GM18868 (cell line): ENCODE results near the gene IGDCC3.

Experiments
- ATAC-seq: cut with Tn5 transposase; IDR thresholded peaks from one replicate; pipeline ENCODE4 v1.9.1; 2021; ENCODE audit warnings: mild to moderate bottlenecking, moderate library complexity; ENCODE audit not compliant: unreplicated experiment

The IGDCC3 gene

DNA sequence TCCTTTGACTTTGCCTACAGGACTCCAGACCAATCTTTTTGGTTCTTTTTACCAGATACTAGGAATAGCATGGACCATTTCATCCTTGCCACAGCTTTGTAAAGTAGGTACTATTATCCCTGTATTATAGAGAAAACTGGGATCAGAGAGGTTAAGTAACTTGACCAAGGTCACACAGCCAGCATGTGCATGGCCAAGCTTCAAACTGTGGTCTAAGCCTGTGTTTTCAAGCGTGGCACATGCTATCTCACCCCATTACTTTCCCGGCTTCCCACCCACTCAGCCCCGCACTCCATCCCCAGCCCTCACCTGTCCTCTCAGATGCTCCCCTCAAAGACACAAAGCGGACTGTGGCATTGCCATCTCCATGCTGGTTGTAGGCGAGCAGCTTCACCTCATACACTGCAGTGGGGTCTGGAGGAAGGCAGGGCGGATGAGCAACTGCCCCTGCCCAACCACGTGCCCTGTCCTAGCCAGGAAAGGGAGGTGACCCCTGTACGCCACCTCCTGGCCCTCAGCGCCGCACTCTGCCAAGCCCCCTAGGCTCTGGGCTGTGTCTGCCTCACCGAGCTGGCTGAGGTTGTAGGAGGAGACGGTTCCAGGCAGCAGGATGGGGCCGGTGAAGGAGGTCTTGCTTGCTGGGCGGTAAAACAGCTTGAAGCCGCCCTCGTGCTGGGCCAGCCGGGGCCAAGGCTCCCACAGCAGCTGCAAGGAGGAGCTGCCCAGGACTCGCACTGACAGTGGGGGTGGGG, 47.6 kb downstream of the IGDCC3 start:
- ATAC-seq: no peak

DNA sequence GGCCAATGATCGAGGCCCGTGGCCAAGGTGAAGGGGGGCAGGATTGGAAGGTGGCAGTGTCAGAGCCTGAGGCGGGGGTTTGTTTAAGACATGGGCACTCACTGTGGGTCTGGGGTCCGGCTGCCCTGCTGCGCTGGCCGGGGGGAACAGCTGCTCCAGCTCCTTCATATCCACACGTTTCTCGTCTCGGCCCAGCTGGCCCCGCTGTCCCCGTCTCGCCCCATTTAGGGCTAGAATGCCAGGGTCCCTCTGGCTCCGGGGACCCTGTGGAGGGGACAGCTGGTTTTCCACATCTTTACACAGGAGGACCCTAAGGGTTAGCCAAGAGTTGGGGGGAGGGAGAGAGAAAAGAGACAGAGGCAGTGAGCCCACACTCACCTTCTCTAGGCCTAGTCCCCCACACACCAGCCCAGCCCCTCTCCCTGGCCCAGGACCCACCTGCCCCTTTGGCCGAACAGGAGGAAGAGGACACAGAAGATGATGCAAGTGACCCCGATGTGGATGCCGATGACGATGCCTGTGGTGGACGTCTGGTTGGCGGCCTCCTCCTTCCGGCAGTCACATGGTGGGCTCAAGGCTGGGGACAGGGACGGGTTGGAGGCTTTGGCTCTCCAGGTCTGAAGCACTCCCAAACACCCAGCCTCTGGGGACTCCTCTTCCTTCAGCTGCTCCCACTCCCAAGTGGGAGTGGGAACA, 48.4 kb downstream of the IGDCC3 start:
- ATAC-seq: no peak

DNA sequence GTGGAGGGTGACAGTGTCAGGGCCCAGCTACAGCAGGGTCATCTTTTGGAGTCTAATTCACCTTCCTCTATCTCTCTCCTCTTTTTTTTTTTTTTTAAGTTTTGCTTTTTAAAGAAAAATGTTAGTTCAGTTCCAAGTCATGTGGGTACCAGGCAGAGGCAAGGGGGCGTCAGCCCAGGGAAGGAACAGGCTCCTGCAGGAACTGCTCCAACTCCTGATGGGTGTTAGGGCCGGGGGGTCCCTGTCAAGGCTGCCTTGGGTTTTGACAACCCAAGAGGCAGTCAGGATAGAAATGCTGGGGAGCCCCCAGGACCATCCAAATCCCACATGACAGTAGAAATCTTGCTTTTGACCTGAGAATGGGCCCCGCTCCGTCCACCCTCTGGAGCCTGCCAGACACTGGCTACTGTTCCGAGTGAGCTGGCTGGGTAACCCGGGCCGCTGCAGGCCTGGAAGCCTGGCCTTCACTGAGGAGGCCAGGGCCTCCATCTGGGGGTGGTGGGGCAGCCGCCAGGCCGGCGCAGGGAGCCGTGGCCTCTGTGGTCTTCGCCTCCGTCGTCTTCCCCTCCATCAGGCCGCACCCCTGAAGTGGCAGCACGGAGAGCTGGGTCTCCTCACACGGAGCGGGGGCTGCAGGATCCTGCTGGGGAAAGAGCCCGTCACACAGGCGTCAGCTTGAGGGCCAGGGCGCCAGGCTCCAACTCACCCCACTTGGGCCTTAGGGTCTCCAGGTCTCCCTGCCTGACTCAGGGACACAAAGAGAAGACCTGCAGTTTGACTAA, 49.1 kb downstream of the IGDCC3 start:
- no peak for ATAC-seq

DNA sequence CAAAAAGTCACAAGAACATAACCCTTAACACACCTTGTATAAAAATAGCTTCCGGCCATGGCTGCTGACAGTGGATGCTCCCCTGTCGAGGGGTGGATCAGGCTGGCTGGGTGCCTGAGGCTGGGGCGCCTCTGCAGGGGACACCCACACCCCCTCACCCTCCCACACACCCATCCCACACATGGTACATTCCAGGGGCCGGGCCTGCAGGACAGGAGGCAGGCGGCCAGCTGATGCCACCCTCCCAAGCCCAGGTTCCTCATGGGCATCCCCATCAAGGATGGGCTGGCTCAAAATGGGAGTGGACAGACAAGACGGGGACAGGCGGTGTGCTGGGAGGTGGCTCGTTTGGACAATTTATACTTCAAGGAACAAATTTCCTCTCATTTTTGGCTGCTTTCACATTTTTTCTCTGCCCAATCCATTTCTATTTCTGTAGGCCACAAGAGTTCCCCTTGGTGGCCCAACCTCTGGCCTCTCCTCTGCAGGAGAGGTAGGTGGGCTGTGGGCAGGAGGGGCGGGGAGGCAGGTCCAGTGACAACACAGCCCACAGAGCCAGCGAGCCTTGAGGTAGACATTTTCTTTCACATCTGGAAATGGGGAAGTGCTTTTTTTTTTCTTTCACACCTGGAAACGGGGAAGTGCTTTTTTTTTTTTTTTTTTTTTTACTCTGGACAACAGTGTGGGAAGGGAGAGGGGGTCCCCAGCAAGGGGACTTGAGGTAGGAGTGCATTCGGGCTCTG, 50.0 kb downstream of the IGDCC3 start:
- ATAC-seq: no peak

DNA sequence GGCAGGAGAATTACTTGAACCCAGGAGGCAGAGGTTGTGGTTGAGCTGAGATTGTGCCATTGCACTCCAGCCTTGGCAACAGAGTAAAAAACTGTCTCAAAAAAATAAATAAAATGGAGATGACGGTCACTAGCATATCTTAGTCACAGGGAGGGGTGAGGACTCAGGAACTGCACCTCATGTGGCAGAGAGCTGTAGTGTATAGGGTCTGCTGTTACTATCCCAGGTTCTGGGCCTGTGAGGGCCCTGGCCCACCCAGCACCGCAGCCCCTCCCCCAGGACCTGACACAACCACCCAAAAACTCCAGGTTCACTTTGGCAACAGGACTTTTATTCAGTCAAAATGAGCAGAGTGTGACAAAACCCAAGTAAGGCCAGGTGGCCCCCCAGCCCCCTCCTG, 51.0 kb downstream of the IGDCC3 start:
- ATAC-seq: no peak

DNA sequence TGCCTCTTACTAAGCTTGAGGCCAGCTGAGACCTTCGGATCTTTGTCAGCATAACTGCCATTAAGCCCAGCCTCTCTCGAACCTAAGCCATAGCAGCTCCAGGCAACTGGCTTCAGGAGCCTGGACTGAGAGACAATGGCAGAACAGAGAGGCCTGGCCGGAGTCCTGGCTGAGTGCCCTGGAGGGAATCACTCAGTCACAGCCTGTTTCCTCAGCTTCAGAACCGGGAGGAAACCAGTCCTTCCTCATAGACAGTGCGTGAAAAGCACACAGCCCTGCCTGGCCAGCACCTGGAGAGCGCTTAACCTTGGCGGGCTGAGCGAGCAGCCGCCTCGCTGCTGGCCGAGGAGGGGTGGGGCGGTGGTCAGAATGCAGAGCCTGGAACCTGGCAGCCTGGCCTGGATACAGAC, 51.7 kb downstream of the IGDCC3 start:
- no peak for ATAC-seq

DNA sequence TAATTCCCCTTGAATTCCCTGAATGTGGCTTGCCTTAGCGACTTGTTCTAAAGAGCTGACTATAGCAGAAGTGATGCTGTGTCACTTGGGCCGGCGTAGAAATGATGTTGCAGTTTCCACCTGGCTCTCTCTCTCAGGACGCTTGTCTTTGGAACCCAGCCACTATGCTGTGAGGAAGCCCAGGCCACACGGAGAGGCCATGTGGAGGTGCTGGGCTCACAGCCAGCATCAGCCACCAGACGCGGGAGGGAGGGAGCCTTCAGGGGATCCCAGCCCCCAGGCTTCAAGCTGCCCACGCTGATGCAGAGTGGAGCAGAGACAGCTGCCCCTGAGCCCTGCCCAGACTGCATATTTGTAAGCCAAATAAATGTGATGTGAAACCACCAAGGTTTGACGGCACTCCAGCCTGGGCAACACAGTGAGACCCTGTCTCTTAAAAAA, 54.7 kb downstream of the IGDCC3 start:
- ATAC-seq: no peak

DNA sequence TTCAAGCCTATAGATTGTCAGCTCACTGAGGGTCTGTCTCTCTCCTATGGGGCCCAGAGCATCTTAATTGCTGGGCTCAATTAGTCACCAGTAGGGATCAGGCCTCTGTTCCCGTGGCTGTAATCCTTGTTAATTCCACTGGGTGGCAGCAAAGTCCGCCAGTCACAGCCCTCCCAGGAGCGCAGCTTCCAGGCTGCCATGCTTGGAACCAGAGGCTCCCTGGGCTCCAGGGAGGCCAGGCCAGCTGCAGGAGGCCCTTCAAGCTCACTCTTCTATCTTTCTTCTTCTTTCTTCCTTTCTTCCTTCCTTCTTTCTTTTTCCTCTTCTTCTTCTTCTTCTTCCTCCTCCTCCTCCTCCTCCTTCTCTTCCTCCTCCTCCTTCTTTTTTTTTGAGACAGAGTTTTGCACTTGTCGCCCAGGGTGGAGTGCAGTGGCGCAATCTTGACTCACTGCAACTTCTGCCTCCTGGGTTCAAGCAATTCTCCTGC, 58.9 kb downstream of the IGDCC3 start:
- ATAC-seq: peak; percentile 45

DNA sequence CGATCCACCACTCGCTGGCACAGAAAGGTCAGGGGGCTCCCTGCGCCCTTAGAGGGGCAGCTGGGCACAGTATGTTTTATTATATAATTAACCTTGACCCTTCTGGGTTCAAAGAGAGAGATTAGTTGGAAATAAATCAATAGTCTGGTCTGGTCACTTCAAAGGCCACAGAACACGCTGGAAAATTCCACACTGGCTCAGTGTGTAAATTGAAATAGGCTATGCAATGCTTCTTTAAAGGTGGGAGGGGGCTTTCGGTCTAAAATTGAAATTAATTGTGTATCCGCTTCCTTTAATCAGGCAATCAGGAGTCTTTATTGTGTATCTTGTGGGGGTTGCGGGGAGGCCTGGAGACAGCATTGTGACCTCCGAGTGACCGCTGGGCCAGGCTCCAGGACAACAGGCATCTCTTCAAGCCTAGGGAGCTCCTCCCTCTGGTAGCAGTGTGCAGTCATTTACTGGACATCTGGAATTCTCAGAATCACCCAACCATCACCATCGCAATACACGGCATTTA, 65.3 kb downstream of the IGDCC3 start:
- ATAC-seq: no peak

DNA sequence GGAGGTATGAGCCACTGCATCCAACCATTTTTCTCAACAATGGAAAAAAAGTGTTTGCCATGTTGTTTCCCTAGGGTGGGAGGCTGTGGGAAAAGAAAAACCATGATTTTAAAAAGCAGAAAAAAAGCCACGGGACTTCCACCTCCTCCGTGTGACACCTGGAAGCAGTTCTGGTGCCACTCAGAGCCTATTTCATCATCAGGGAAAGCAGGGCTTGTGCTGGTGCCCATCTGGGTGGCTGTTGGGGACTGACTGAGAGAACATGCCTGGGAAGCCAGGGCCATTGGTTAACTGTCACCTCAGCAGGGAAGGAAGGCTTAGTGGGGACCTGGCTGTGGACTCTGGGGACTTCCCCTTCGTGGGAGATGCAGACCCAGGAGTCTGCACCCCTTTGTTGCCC, 66.0 kb downstream of the IGDCC3 start:
- ATAC-seq: no peak

DNA sequence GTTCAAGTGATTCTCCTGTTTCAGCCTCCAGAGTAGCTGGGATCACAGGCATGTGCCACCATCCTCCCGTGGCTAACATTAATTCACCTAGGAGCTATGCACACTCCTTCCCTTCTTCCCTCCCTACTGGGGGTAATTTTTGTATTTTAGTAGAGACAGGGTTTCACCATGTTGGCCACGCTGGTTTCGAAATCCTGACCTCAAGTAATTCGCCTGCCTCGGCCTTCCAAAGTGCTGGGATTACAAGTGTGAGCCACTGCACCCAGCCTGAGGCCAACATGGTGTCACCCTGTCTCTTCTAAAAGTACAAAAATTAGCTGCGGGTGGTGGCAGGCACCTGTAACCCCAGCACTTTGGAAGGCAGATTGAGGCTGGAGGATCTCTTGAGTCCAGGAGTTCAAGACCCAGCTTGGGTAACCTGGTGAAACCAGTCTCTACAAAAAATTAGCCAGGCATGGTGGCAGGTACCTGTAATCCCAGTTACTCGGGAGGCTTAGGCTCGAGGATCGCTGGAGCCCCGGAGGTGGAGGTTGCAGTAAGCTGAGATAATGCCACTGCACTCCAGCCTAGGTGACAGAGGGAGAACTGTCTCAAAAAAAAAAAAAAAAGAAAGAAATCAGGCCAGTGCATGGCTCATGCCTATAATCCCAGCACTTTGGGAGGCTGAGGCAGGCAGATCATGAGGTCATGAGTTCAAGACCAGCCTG, 67.2 kb downstream of the IGDCC3 start:
- no peak for ATAC-seq

DNA sequence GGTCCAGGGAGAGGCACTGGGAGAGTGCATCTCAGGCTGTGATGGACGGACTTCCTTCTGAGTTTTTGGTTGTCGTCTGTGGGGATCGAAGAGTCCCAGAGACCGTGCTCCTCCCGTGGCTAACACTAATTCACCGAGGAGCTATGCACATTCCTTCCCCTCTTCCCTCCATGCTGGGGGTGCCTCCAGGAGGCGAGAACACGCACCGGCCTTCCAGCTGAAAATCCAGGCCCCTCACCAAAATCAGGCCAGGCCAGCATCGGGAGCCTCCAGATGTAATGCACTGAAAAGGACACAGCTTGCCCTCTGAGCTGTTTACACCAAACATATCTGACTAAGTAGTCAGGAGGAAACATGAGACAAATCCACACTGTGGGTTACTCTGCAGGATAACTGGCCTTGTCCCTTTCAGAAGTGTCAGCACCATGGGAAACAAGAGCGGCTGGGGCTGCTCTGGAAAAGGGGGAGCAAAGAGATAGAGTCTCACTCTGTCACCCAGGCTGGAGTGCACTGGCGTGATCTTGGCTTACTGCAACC, 67.9 kb downstream of the IGDCC3 start:
- no peak for ATAC-seq

DNA sequence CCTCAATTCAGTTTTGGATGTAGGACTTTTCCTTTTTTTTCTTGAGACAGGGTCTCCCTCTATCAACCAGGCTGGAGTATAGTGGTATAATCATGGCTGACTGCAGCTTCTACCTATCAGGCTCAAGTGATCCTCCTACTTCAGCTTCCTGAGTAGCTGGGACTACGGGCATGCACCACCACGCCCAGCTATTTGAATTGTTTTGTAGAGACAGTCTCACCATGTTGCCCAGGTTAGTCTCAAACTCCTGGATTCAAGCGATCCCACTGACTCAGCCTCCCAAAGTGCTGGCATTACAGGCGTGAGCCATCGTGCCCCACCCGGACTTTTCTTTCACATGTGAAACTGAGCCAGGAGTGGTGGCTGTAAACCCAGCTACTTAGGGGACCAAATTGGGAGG, 69.8 kb downstream of the IGDCC3 start:
- ATAC-seq: no peak

DNA sequence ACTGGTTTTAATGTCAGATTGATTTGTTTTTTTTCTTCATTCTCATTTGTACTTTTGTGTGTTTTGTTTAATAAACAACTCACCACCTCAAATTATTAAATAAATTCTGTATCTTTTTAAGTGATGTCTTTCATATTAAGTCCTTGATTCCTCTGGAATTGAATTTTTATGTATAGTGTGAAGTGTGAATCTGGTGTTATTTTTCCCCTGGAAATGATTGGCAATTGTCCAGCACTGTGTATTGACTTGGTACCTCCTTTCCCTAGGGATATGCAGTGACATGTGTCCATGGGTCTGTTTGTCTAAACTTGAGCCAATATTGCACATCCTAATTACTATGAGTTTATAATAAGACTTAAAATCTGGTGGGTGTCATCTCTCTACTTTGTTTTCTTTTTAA, 71.3 kb downstream of the IGDCC3 start:
- ATAC-seq: no peak

DNA sequence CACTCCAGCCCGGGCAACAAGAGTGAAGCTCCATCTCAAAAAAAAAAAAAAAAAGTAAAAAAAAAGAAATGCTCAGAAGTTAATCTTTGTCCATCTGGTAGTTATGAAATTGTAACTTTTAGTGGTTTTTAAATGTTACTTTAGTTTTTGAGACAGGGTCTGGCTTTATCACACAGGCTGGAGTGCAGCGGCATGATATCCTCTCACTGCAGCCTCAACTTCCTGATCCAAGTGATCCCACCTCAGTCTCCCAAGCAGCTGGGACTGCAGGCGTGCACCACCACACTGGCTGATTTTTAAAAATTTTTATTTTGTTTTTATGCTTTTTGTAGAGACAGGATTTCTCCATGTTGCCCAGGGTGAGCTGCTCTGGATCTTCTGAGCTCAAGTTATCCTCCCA, 72.0 kb downstream of the IGDCC3 start:
- ATAC-seq: no peak

DNA sequence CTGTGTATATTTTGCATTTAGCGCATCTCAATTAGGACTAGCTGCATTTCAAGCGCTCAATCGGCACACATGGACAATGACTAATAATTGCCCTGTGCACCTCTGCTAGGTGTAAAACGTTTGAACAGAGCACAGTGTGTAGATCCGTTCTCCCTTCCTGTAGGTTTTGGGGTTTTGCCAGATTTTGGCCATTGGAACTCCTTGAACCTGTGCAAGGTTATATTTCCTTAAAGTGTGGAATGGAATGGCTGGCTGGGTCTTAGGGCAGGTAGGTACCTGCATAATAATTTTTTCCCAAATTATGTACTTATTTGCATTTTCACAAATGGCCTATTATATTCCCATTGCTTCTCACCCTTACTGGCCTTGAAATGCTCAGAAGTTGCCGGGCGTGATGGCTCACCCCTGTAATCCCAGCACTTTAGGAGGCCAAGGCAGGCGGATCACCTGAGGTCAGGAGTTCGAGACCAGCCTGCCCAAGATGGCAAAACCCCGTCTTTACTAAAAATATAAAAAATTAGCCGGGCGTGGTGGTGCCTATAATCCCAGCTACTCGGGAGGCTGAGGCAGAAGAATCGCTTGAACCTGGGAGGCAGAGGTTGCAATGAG, 72.5 kb downstream of the IGDCC3 start:
- ATAC-seq: peak; percentile 34

DNA sequence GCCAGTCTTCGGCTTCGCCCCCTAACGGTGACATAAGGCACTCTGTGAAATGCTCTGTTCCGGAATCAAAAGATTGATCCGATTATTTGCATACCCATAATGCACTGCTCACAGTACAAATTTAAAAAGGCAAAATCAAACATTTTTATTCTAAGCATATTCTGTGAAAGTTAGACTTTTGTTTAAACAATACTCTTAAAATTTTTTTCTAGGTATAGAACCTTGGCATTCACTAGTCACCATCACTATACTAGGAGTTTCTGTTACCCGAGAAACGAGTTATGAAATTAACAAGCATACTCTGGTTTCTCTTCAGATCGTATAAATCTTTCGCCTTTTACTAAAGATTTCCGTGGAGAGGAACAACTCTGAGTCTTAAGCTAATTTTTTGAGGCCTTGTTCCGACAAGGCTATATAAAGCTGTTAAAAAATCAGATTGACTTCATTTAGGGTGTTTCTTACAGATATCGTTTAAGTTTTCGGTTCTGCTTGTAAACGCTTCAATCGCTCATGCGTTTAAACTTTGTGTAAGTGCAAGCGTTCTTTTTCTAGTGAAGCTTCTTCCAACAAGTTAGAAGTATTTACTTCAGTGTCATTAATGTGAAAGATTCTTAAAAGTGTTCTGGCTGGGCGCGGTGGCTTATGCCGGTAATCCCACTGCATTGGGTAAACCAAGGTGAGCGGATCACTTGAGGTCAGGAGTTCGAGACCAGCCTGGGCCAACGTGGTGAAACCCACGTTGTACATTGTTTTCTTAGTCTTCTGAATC, 73.2 kb downstream of the IGDCC3 start, which contains the start of gene RNU5B-1:
TSS of gene RNU5B-1 (plus strand) at position 297 of the 769 bp plus-strand sequence.
- ATAC-seq: peak; percentile 48

DNA sequence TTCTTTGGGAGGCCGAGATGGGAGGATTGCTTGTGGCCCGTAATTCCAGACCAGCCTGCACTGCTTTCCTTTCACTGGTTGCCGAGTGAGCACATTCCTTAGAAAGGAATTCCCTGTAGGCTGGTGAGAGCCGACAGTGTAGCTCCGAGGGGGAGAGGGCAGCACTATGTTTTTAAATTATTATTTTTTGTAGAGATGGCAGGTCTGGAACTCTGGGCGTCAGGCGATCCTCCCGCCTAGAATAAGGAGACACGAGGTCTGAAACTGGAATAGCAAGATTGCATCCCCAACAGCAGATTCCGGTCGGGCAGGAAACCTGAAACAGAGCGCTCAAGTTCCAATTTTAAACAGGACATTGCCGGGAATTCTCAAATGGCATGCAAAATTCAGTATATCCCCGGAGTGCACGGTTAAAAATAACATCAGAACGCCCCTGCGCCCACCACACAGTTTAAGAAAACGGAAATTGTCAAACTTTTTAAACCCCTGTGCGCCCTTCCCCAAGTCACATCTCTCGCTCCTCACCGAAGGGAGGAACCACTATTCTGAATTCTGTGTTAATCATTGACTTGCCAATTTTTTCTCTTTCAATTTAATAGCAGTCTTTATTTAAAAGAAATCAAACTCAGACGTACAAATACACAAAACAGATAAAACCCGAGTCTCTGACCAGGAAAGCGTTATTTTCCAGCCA, 74.0 kb downstream of the IGDCC3 start:
- no peak for ATAC-seq
